Glutamatergic neuron (in vitro differentiated cells): Measurements from ENCODE around the gene CERS2. TPM values are rescaled to one million over a fixed set of nuclear protein-coding genes. Genes with fewer than 3 reads are reported as not detected.

ENCODE experiments used
- DNase-seq: peaks from one replicate; pipeline ENCODE4 v3.0.0; 2022
- H3K27ac Mint-ChIP-seq: one replicate; pipeline ENCODE4 v1.8.0; 2020; ENCODE audit warnings: mild to moderate bottlenecking, mixed read lengths, inconsistent platforms; ENCODE audit not compliant: unreplicated experiment
- H3K27me3 Mint-ChIP-seq: one replicate; pipeline ENCODE4 v1.8.0; 2020; ENCODE audit warnings: mild to moderate bottlenecking, moderate library complexity, mixed read lengths, inconsistent platforms; ENCODE audit not compliant: unreplicated experiment
- H3K36me3 Mint-ChIP-seq: one replicate; pipeline ENCODE4 v1.8.0; 2020; ENCODE audit warnings: mild to moderate bottlenecking, mixed read lengths, inconsistent platforms; ENCODE audit not compliant: unreplicated experiment
- H3K4me1 Mint-ChIP-seq: one replicate; pipeline ENCODE4 v1.8.0; 2020; ENCODE audit warnings: mild to moderate bottlenecking, low read depth, mixed read lengths, inconsistent platforms; ENCODE audit not compliant: unreplicated experiment
- H3K4me3 Mint-ChIP-seq: one replicate; pipeline ENCODE4 v1.8.0; 2020; ENCODE audit warnings: mild to moderate bottlenecking, mixed read lengths, inconsistent platforms; ENCODE audit not compliant: unreplicated experiment
- H3K9me3 Mint-ChIP-seq: one replicate; pipeline ENCODE4 v1.8.0; 2020; ENCODE audit warnings: mild to moderate bottlenecking, moderate library complexity, mixed read lengths, inconsistent platforms; ENCODE audit not compliant: unreplicated experiment
- total RNA-seq: library from RNA; stranded (reverse); fragmentation: NEBNext Ultra II Directional; extraction: Animal tissue kit (Norgen Biotek cat#: 25700); gene quantifications from one replicate; pipeline ENCODE4 v1.2.1, GENCODE V29; 2021; ENCODE audit not compliant: unreplicated experiment
- TF ChIP-seq, protein P1 (sequence below): fragments of 200-600 bp; sonication (generic); IDR thresholded peaks from one replicate; pipeline ENCODE4 v1.5.0; 2021; ENCODE audit not compliant: partially characterized antibody, unreplicated experiment

Gene CERS2
- total RNA-seq, 1 donor from 2014 or later, result 94.2 TPM

DNA sequence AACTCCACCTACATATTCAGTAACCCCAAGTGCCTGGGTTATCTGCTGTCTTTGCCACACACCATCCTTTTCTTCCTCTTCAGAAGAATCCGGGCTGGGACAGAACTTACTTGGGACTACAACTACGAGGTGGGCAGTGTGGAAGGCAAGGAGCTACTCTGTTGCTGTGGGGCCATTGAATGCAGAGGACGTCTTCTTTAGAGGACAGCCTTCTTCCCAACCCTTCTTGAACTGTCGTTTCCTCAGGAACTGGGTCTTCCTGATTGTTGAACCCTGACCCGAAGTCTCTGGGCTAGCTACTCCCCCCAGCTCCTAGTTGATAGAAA lies 10.5 kb downstream of the CERS2 start:
- H3K4me3 Mint-ChIP-seq, result no peak overlapping the region
- peaks cover 15% of the 10 kb centered on the region for H3K36me3 Mint-ChIP-seq
- no peak for DNase-seq
- H3K4me1 Mint-ChIP-seq, result no peaks in the 10 kb centered on the region
- no peak overlapping the region for H3K27ac Mint-ChIP-seq
- TF ChIP-seq, protein P1, sequence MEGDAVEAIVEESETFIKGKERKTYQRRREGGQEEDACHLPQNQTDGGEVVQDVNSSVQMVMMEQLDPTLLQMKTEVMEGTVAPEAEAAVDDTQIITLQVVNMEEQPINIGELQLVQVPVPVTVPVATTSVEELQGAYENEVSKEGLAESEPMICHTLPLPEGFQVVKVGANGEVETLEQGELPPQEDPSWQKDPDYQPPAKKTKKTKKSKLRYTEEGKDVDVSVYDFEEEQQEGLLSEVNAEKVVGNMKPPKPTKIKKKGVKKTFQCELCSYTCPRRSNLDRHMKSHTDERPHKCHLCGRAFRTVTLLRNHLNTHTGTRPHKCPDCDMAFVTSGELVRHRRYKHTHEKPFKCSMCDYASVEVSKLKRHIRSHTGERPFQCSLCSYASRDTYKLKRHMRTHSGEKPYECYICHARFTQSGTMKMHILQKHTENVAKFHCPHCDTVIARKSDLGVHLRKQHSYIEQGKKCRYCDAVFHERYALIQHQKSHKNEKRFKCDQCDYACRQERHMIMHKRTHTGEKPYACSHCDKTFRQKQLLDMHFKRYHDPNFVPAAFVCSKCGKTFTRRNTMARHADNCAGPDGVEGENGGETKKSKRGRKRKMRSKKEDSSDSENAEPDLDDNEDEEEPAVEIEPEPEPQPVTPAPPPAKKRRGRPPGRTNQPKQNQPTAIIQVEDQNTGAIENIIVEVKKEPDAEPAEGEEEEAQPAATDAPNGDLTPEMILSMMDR, result no peak
- peaks cover 2% of the 10 kb centered on the region for H3K27me3 Mint-ChIP-seq
- peaks cover 2% of the 10 kb centered on the region for H3K9me3 Mint-ChIP-seq

DNA sequence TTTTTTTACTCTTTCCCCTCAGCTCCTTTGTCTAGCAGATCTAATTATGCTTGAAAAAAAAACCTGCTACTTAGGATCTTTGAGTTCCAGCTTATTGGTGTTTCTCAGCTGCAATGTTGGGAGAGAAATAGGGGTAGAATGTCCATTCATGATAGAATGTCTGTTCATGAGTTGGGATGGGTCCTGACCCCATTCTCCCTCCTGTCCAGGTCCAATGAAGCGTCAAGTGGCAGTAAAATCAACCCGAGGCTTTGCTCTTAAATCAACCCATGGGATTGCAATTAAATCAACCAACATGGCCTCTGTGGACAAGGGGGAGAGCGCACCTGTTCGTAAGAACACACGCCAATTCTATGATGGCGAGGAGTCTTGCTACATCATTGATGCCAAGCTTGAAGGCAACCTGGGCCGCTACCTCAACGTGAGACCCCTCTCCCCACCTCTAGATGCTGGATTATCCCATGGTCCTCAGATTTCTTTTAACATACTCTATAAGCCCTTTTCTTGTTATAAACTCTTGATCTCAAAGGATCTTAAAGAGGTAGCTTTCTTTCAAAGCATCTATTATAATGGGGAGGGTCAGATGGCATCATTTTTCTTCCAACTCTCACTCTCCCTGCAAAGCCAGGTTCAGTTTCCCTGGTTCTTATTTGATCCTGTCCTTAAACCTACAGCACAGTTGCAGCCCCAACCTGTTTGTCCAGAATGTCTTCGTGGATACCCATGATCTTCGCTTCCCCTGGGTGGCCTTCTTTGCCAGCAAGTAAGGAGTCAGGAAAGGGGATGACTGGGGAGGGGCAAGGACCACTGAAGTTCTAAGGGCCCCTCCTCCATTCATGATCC lies 11.1 kb downstream of the CERS2 start:
- H3K27me3 Mint-ChIP-seq, result peaks cover 2% of the 10 kb centered on the region
- H3K36me3 Mint-ChIP-seq, result peaks cover 15% of the 10 kb centered on the region
- H3K4me3 Mint-ChIP-seq, result no peak overlapping the region
- peaks cover 2% of the 10 kb centered on the region for H3K9me3 Mint-ChIP-seq
- H3K27ac Mint-ChIP-seq, result no peak overlapping the region
- H3K4me1 Mint-ChIP-seq, result no peaks in the 10 kb centered on the region
- TF ChIP-seq, protein P1, result no peak
- DNase-seq, result no peak

DNA sequence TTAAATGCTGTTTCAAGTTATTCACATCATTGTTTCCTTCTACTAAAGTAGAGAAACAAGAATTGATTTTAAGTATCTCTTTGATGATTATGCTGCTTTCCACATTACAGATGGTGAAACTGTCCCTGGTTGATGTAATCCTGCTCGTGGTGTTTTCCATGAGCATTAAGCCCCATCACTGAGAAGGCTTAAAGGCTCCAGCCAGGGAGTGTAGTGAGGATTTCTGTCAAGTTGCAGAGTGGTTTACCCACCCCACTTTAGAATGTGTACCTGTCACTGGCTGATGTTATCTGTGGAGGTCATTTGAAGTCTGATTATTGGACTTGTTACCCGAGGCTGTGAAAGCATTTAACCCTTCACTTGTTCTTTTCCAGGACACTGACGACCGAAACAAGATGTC lies 12.9 kb downstream of the CERS2 start:
- Mint-ChIP-seq H3K4me1 (no peaks in the 10 kb centered on the region), H3K27me3 (peaks cover 2% of the 10 kb centered on the region), H3K4me3 (no peak overlapping the region), H3K27ac (no peak overlapping the region), H3K36me3 (peaks cover 7% of the 10 kb centered on the region), H3K9me3 (no peaks in the 10 kb centered on the region)
- no peak for DNase-seq
- TF ChIP-seq, protein P1, result no peak

DNA sequence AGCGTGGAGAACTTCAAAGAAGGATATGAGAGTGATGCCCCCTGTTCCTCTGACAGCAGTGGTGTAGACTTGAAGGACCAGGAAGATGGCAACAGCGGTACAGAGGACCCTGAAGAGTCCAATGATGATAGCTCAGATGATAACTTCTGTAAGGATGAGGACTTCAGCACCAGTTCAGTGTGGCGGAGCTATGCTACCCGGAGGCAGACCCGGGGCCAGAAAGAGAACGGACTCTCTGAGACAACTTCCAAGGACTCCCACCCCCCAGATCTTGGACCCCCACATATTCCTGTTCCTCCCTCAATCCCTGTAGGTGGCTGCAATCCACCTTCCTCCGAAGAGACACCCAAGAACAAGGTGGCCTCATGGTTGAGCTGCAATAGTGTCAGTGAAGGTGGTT lies 14.0 kb downstream of the CERS2 start:
- no peaks in the 10 kb centered on the region for H3K9me3 Mint-ChIP-seq
- no peak for DNase-seq
- H3K4me1 Mint-ChIP-seq, result no peaks in the 10 kb centered on the region
- peaks cover 7% of the 10 kb centered on the region for H3K36me3 Mint-ChIP-seq
- TF ChIP-seq, protein P1, result no peak
- H3K27ac Mint-ChIP-seq, result no peak overlapping the region
- no peak overlapping the region for H3K4me3 Mint-ChIP-seq
- H3K27me3 Mint-ChIP-seq, result peaks cover 2% of the 10 kb centered on the region

DNA sequence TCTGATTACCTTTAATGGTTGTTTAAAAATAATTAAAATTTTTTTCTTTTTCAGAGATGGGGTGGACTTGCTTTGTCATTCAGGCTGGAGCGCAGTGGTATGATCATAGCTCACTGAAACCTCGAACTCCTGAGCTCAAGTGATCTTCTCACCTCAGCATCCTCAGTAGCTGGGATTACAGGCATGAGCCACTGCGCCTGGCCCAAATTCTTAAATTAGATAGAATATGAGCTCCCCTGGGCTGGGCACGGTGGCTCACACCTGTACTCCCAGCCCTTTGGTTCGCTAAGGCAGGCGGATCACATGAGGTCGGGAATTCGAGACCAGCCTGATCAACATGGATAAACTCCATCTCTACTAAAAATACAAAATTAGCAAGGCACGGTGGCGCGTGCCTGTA lies 17.0 kb downstream of the CERS2 start:
- TF ChIP-seq, protein P1, result no peak
- Mint-ChIP-seq H3K27ac (no peak overlapping the region), H3K27me3 (no peaks in the 10 kb centered on the region), H3K4me1 (no peaks in the 10 kb centered on the region), H3K9me3 (no peaks in the 10 kb centered on the region), H3K4me3 (no peak overlapping the region), H3K36me3 (no peaks in the 10 kb centered on the region)
- DNase-seq, result no peak
